Ishikawa (cell line): ENCODE data around the gene PRODH2.

Source experiments
- CREB1 ChIP-seq: IDR thresholded peaks from 2 replicates; pipeline ENCODE4 v1.6.1; 2012; ENCODE audit warnings: low read depth
- TAF1 ChIP-seq: IDR thresholded peaks from 2 replicates; pipeline ENCODE4 v1.6.1; 2012; ENCODE audit warnings: low read depth, mild to moderate bottlenecking
- TF ChIP-seq, protein P1 (sequence below): IDR thresholded peaks from 2 replicates; pipeline ENCODE4 v1.6.1; 2012; ENCODE audit warnings: low read depth, mild to moderate bottlenecking

DNA sequence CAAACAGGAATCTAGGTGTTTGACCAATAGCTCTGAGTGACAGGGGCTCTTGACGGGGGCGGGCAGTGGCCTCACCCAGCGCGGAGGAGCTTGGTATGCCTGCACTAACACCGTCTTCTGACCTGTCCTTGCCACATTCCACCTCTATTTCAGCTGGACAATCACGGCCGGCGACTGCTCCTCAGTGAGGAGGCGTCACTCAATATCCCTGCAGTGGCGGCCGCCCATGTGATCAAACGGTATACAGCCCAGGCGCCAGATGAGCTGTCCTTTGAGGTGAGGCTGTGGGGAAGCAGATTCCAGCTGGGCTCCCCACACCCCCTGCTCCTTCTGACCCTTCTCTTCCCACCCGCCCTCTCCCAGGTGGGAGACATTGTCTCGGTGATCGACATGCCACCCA, 32.6 kb downstream of the PRODH2 start:
- TF ChIP-seq CREB1 (no peak), TAF1 (no peak)
- TF ChIP-seq, protein P1, sequence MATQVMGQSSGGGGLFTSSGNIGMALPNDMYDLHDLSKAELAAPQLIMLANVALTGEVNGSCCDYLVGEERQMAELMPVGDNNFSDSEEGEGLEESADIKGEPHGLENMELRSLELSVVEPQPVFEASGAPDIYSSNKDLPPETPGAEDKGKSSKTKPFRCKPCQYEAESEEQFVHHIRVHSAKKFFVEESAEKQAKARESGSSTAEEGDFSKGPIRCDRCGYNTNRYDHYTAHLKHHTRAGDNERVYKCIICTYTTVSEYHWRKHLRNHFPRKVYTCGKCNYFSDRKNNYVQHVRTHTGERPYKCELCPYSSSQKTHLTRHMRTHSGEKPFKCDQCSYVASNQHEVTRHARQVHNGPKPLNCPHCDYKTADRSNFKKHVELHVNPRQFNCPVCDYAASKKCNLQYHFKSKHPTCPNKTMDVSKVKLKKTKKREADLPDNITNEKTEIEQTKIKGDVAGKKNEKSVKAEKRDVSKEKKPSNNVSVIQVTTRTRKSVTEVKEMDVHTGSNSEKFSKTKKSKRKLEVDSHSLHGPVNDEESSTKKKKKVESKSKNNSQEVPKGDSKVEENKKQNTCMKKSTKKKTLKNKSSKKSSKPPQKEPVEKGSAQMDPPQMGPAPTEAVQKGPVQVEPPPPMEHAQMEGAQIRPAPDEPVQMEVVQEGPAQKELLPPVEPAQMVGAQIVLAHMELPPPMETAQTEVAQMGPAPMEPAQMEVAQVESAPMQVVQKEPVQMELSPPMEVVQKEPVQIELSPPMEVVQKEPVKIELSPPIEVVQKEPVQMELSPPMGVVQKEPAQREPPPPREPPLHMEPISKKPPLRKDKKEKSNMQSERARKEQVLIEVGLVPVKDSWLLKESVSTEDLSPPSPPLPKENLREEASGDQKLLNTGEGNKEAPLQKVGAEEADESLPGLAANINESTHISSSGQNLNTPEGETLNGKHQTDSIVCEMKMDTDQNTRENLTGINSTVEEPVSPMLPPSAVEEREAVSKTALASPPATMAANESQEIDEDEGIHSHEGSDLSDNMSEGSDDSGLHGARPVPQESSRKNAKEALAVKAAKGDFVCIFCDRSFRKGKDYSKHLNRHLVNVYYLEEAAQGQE: no peak
